Mammary epithelial cell (primary cell): ENCODE data around the gene RNPEPL1.

Experiments
- EZH2 ChIP-seq: IDR thresholded peaks from 2 replicates; pipeline ENCODE4 v1.6.1; 2012; ENCODE audit warnings: low read length, inconsistent platforms, borderline replicate concordance
- TF ChIP-seq, protein P1 (sequence below), 2 donors: IDR thresholded peaks in 1 of 2; conservative IDR thresholded peaks in 1 of 2; 2 replicates each; pipeline ENCODE4 v1.5.1; 2011 to 2012; ENCODE audit warnings: inconsistent platforms in 2 of 2, low read length in 2 of 2, mild to moderate bottlenecking in 2 of 2, control low read depth in 1 of 2, low read depth in 1 of 2; ENCODE audit not compliant: insufficient read depth in 1 of 2; ENCODE audit errors: extremely low read depth in 1 of 2

DNA sequence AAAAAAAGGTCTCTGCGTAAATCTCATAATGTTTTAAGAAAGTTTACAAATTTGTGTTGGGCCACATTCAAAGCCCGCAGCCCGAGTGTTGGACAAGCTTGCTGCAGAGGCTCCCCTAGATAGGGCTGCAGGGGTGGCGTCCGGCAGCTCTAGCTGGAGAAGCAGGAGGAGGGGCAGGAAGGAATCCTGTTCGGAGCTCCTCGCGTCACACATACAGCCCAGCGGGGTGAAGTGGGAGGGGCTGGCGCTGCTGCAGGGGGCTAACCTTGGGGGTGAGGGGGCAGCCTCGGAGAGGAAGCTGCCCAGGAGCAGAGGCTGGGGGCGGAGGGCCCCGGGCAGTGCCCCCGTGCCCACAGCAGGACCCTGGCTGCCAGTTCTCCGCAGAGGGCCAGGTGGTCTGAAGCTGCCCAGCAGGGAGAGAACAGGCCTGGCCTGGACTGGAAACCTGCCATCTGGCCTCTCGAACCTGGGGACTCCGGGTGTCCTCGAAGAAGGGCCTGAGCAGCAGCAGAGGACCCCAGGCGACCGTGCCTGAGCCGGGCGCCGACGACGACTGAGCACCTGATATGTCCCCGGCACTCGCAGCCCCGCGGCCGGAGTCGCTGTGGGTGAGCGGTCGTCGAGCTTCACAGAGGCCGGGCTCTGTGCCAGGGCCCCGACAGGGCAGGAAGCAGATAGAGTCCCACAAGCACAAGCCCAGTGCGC is 54.4 kb downstream of the RNPEPL1 start:
- TF ChIP-seq, protein P1, sequence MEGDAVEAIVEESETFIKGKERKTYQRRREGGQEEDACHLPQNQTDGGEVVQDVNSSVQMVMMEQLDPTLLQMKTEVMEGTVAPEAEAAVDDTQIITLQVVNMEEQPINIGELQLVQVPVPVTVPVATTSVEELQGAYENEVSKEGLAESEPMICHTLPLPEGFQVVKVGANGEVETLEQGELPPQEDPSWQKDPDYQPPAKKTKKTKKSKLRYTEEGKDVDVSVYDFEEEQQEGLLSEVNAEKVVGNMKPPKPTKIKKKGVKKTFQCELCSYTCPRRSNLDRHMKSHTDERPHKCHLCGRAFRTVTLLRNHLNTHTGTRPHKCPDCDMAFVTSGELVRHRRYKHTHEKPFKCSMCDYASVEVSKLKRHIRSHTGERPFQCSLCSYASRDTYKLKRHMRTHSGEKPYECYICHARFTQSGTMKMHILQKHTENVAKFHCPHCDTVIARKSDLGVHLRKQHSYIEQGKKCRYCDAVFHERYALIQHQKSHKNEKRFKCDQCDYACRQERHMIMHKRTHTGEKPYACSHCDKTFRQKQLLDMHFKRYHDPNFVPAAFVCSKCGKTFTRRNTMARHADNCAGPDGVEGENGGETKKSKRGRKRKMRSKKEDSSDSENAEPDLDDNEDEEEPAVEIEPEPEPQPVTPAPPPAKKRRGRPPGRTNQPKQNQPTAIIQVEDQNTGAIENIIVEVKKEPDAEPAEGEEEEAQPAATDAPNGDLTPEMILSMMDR (conservative IDR thresholded peaks at IDR 0.05 in 1 of 2, IDR thresholded peaks at IDR 0.05 in 1 of 2; ENCODE audit: extremely low read depth in 1 of 2, insufficient read depth in 1 of 2, low read depth in 1 of 2, low read length in 2 of 2) = no peak
- TF ChIP-seq EZH2 = no peak
